PC-3 (cell line): ENCODE measurements around the gene MED12L. TPM values are rescaled to one million over a fixed set of nuclear protein-coding genes. Genes with fewer than 3 reads are reported as not detected.

Source experiments
- total RNA-seq: library from RNA; depleted of rRNA; stranded (reverse); fragments of >200 nt; gene quantifications from 2 replicates; pipeline ENCODE4 v1.2.3, GENCODE V29; 2014; rRNA removed

MED12L gene
- total RNA-seq, 1 experiment from 2014 or later, result 0.55 TPM

Other genes starting within 250 kb of the MED12L start
- not detected in 2 replicates for gene MINDY4B, start 180.2 kb upstream of the MED12L start, total RNA-seq
- not detected in 2 replicates for gene CLRN1, start 112.9 kb upstream of the MED12L start, total RNA-seq
- gene GPR171, start 117.6 kb downstream of the MED12L start, total RNA-seq, result not detected in 2 replicates
- gene P2RY14, start 192.9 kb downstream of the MED12L start, total RNA-seq, result not detected in 2 replicates
- gene GPR87, start 231.2 kb downstream of the MED12L start, total RNA-seq, result 13.3 and 14.5 TPM in 2 replicates
- gene P2RY13, start 243.9 kb downstream of the MED12L start, total RNA-seq, result not detected in 2 replicates